ENCODE data around the gene TGFB1I1. TPM values are rescaled to one million over a fixed set of nuclear protein-coding genes. Genes with fewer than 3 reads are reported as not detected.
A peak's percentile ranks its signal among the peaks of the same experiment; 100 is the strongest.

The TGFB1I1 gene
- total and polyA plus RNA-seq, 2 of the 4 experiments (the other 2 are of a cell fraction): 24.9 to 128 TPM

- TF ChIP-seq ELK1 (IDR thresholded peaks at IDR 0.05; ENCODE audit: borderline replicate concordance, low read depth, low read length) (no peak), RCOR1 (IDR thresholded peaks at IDR 0.05; ENCODE audit: insufficient replicate concordance, low read length) (no peak)
These were observed 20.1 kb upstream of the TGFB1I1 start (continued) for GRCh38 chr16:31451681-31452351.

- peak; percentile 94 for DNase-seq
- dilution Hi-C loops (cut with HindIII; ENCODE audit: low sequenced_read_pairs, unreplicated experiment): no loop called here
- peaks cover 22% of the 10 kb centered on the region for H3K4me1 ChIP-seq (ENCODE audit: control insufficient read depth, insufficient read depth, low read length)
These were observed 19.3 kb upstream of the TGFB1I1 start for GRCh38 chr16:31452631-31453106.

More at GRCh38 chr16:31452631-31453106, 19.3 kb upstream of the TGFB1I1 start:
- Histone ChIP-seq H3K4ac (ENCODE audit: low read depth, low read length) (peak overlapping the region; percentile 81), H4K20me1 (ENCODE audit: insufficient read depth, low read length) (peaks cover 33% of the 10 kb centered on the region), H4K91ac (ENCODE audit: insufficient read depth, low read depth, low read length) (peak overlapping the region; percentile 80), H2AK9ac (replicated peaks; ENCODE audit: low read depth, low read length, poor library complexity) (peak overlapping the region; percentile 91), H3K4me3 (ENCODE audit: insufficient read depth, low read depth, low read length) (no peak overlapping the region), H3K27ac (ENCODE audit: insufficient read depth, low read length) (peak overlapping the region; percentile 91), H3K14ac (replicated peaks; ENCODE audit: low read depth, low read length) (peak overlapping the region; percentile 78), H3K9ac (ENCODE audit: low read depth, low read length) (peak overlapping the region; percentile 3; the same call in 1 of the 2 replicates), H2AK5ac (ENCODE audit: low read depth, low read length) (peak overlapping the region; percentile 73), H4K8ac (ENCODE audit: low read depth in 2 of 2, low read length in 2 of 2) (peak overlapping the region in 1 of 2 experiments; percentile 93; a peak in 2 of 4 replicates), H2AFZ (replicated peaks; ENCODE audit: low read length, poor library complexity) (peak overlapping the region; percentile 82), H2BK20ac (ENCODE audit: low read depth, low read length) (peak overlapping the region; percentile 67), H3K56ac (ENCODE audit: extremely low read depth, insufficient read depth, low read length) (peak overlapping the region; percentile 48; the same call in 1 of the 2 replicates), H2BK15ac (ENCODE audit: low read depth, low read length) (peak overlapping the region; percentile 67; the same call in 1 of the 3 replicates), H2BK5ac (ENCODE audit: low read depth, low read length, poor library complexity, severe bottlenecking) (peak overlapping the region; percentile 92), H3K27me3 (ENCODE audit: control insufficient read depth, insufficient read depth, low read length) (no peaks in the 10 kb centered on the region), H2BK120ac (ENCODE audit: low read depth, low read length) (peak overlapping the region; percentile 80), H3K9me3 (ENCODE audit: control insufficient read depth, insufficient read depth, low read length) (no peaks in the 10 kb centered on the region), H3K79me1 (ENCODE audit: low read depth in 1 of 2, low read length in 2 of 2) (peaks cover 11 to 63% of the 10 kb centered on the region in 2 experiments), H3K23ac (ENCODE audit: low read depth, low read length) (peak overlapping the region; percentile 91), H3K18ac (ENCODE audit: low read depth, low read length) (peak overlapping the region; percentile 83), H3K36me3 (ENCODE audit: control insufficient read depth, insufficient read depth, low read length) (no peaks in the 10 kb centered on the region; the same call in 1 of the 2 replicates), H4K5ac (ENCODE audit: low read depth, low read length) (peak overlapping the region; percentile 51), H3K4me2 (ENCODE audit: low read depth, low read length) (peak overlapping the region; percentile 42), H3K9me1 (ENCODE audit: insufficient read depth, low read length) (peaks cover 30% of the 10 kb centered on the region)
- peak; percentile 81 for ATAC-seq (ENCODE audit: low read depth)
- WGBS, 2 experiments (ENCODE audit: extremely low coverage in 2 of 2, insufficient read length in 1 of 2): no CpG with 5 or more reads among the region's 3 CpGs
- no peak for TF ChIP-seq RFX5 (IDR thresholded peaks at IDR 0.05; ENCODE audit: low read depth, low read length)
- TF ChIP-seq MAFK (IDR thresholded peaks at IDR 0.05; ENCODE audit: low read depth, low read length): peak; percentile 70
- TF ChIP-seq FOS (IDR thresholded peaks at IDR 0.05; ENCODE audit: low read depth, low read length): peak; percentile 55; the same call in 1 of the 2 replicates
- no peak for TF ChIP-seq RAD21 (IDR thresholded peaks at IDR 0.05; ENCODE audit: low read length)
- 0 out of 2 replicates have a peak, but pooled peaks have one; percentile 21 for TF ChIP-seq POLR2A (IDR thresholded peaks at IDR 0.05; ENCODE audit: low read depth, low read length)
- peak; percentile 67; the same call in 1 of the 2 replicates for TF ChIP-seq NFE2L2 (IDR thresholded peaks at IDR 0.05; ENCODE audit: low read depth, low read length)
- ChIA-PET POLR2A (ENCODE audit: unreplicated experiment) (interaction anchor here (0.9 kb wide), 1 partner anchor 335 kb away, joined by 3 read pairs; the partner anchor contains the start of gene KAT8), CTCF (interaction anchor here (0.9 to 1.0 kb wide), 4 partner anchors 10 to 469 kb away, joined by 3 to 5 read pairs (median 4); partner anchors contain the start of gene ZNF843)
- intact Hi-C loops (cut with micrococcal nuclease) (no loop called here), in situ Hi-C loops (cut with MboI; ENCODE audit: low sequenced_read_pairs) (loop anchor here (25.0 kb wide), 1 partner anchor 410 kb away; the partner anchor contains the start of gene ZNF267)
- BruUV-seq (replicated peaks): no TSS peak
